WTC11 (cell line): ENCODE results near the gene JADE3. TPM values are rescaled to one million over a fixed set of nuclear protein-coding genes. Genes with fewer than 3 reads are reported as not detected.

ENCODE experiments used
- ATAC-seq: fragments of 200-7000 bp; cut with Tn5 transposase; 2 replicates; pipeline ENCODE4 v1.10.0; 2021; ENCODE audit warnings: mild to moderate bottlenecking, moderate library complexity
- CTCF ChIA-PET: fragments of 300-600 bp; sonication (Branson Sonifier 250); formaldehyde crosslinking; loops from one replicate; lab custom pipeline; 2021; ENCODE audit warnings: antibody characterized with exemption; lab: Charles Lee
- POLR2A ChIA-PET: fragments of 350-600 bp; sonication (Branson Sonifier 250); formaldehyde crosslinking; loops from one replicate; lab custom pipeline; 2021; ENCODE audit warnings: antibody characterized with exemption; lab: Charles Lee
- DNase-seq: peaks from one replicate; pipeline ENCODE4 v3.0.0; 2021; ENCODE audit warnings: low spot score
- H3K27ac Mint-ChIP-seq: 2 replicates; pipeline ENCODE4 v1.8.0; 2021; ENCODE audit warnings: mixed read lengths
- H3K27me3 Mint-ChIP-seq: 2 replicates; pipeline ENCODE4 v1.8.0; 2021; ENCODE audit warnings: low read depth, mild to moderate bottlenecking, moderate library complexity, mixed read lengths
- H3K36me3 Mint-ChIP-seq: 2 replicates; pipeline ENCODE4 v1.8.0; 2021; ENCODE audit warnings: mixed read lengths
- H3K4me1 Mint-ChIP-seq: 2 replicates; pipeline ENCODE4 v1.8.0; 2022; ENCODE audit warnings: mixed read lengths
- H3K4me3 Mint-ChIP-seq: 2 replicates; pipeline ENCODE4 v1.8.0; 2021; ENCODE audit warnings: mild to moderate bottlenecking, moderate library complexity, mixed read lengths
- H3K9me3 Mint-ChIP-seq: 2 replicates; pipeline ENCODE4 v1.8.0; 2021; ENCODE audit warnings: mixed read lengths
- ARID4B ChIP-seq: sonication (generic); formaldehyde crosslinking; IDR thresholded peaks from 2 replicates; pipeline ENCODE4 v1.8.0; 2023; ENCODE audit warnings: missing genetic modification reagents, mild to moderate bottlenecking, borderline replicate concordance
- CDX4 ChIP-seq: fragments of 250-450 bp; sonication (Bioruptor Pico); IDR thresholded peaks from 2 replicates; pipeline ENCODE4 v1.9.0; 2021; ENCODE audit warnings: moderate library complexity, mild to moderate bottlenecking, inconsistent platforms, borderline replicate concordance
- E2F1 ChIP-seq: sonication (generic); formaldehyde crosslinking; IDR thresholded peaks from 2 replicates; pipeline ENCODE4 v1.8.0; 2022; ENCODE audit warnings: mild to moderate bottlenecking, missing genetic modification reagents
- ETV6 ChIP-seq: sonication (generic); formaldehyde crosslinking; IDR thresholded peaks from 2 replicates; pipeline ENCODE4 v1.8.1; 2022; ENCODE audit warnings: mild to moderate bottlenecking, missing genetic modification reagents
- FOXK1 ChIP-seq: sonication (generic); formaldehyde crosslinking; IDR thresholded peaks from 2 replicates; pipeline ENCODE4 v1.8.0; 2022; ENCODE audit warnings: mild to moderate bottlenecking, moderate library complexity, missing genetic modification reagents
- JUN ChIP-seq: sonication (generic); formaldehyde crosslinking; IDR thresholded peaks from 2 replicates; pipeline ENCODE4 v1.8.0; 2023; ENCODE audit warnings: mild to moderate bottlenecking, missing genetic modification reagents
- OVOL2 ChIP-seq: fragments of 250-450 bp; sonication (Bioruptor Pico); IDR thresholded peaks from 2 replicates; pipeline ENCODE4 v1.9.0; 2021; ENCODE audit warnings: mild to moderate bottlenecking, borderline replicate concordance
- PREB ChIP-seq: sonication (generic); formaldehyde crosslinking; IDR thresholded peaks from 2 replicates; pipeline ENCODE4 v1.8.1; 2022; ENCODE audit warnings: mild to moderate bottlenecking, missing genetic modification reagents, moderate library complexity, borderline replicate concordance
- SP1 ChIP-seq: sonication (generic); formaldehyde crosslinking; conservative IDR thresholded peaks from 2 replicates; pipeline ENCODE4 v1.8.1; 2022; ENCODE audit warnings: missing genetic modification reagents
- ZBTB21 ChIP-seq: sonication (generic); formaldehyde crosslinking; IDR thresholded peaks from 2 replicates; pipeline ENCODE4 v1.8.1; 2023; ENCODE audit warnings: mild to moderate bottlenecking, missing genetic modification reagents, borderline replicate concordance
- ZNF396 ChIP-seq: fragments of 250-450 bp; sonication (Bioruptor Pico); IDR thresholded peaks from 2 replicates; pipeline ENCODE4 v1.8.0; 2021; ENCODE audit warnings: mild to moderate bottlenecking, moderate library complexity, borderline replicate concordance
- ZNF512 ChIP-seq: sonication (generic); formaldehyde crosslinking; IDR thresholded peaks from 2 replicates; pipeline ENCODE4 v1.8.1; 2022; ENCODE audit warnings: missing genetic modification reagents, borderline replicate concordance
- ZNF532 ChIP-seq: fragments of 250-450 bp; sonication (Bioruptor Pico); IDR thresholded peaks from 2 replicates; pipeline ENCODE4 v1.9.0; 2021; ENCODE audit warnings: mild to moderate bottlenecking, borderline replicate concordance
- total RNA-seq: library from RNA; stranded (reverse); gene quantifications from 3 replicates; pipeline ENCODE4 v1.2.3, GENCODE V29; 2021

JADE3 gene
- total RNA-seq, 1 experiment from 2014 or later: 19.2 TPM

- Mint-ChIP-seq H3K27me3 (no peaks in the 10 kb centered on the region), H3K4me1 (peaks cover 21% of the 10 kb centered on the region), H3K36me3 (no peaks in the 10 kb centered on the region; the same call in 1 of the 2 replicates), H3K4me3 (no peak overlapping the region), H3K27ac (no peak overlapping the region)
- ATAC-seq (no peak), DNase-seq (no peak)
- POLR2A ChIA-PET: no interaction called here
- CTCF ChIA-PET: no interaction called here
- no peak for TF ChIP-seq CDX4
- TF ChIP-seq ZNF512 (CRISPR knock-in tag): no peak
- no peak for TF ChIP-seq E2F1 (CRISPR knock-in tag)
- TF ChIP-seq ZBTB21: no peak
- no peak for TF ChIP-seq ARID4B
- TF ChIP-seq PREB (CRISPR knock-in tag): no peak
- no peak for TF ChIP-seq FOXK1 (CRISPR knock-in tag)
- TF ChIP-seq ETV6: no peak
- TF ChIP-seq OVOL2 (CRISPR knock-in tag): no peak
- no peak for TF ChIP-seq JUN (CRISPR knock-in tag)
- no peak for TF ChIP-seq ZNF532
- TF ChIP-seq, all 79 proteins: peak for 0
- H3K9me3 Mint-ChIP-seq: peaks cover 8% of the 10 kb centered on the region; the same call in 1 of the 2 replicates
Observed at GRCh38 chrX:46935295-46935694, 23.1 kb downstream of the JADE3 start.

- peaks cover 17% of the 10 kb centered on the region for H3K4me1 Mint-ChIP-seq
- CTCF ChIA-PET: no interaction called here
- no peaks in the 10 kb centered on the region for H3K27me3 Mint-ChIP-seq
- no peaks in the 10 kb centered on the region; the same call in 1 of the 2 replicates for H3K36me3 Mint-ChIP-seq
- peaks cover 8% of the 10 kb centered on the region; the same call in 1 of the 2 replicates for H3K9me3 Mint-ChIP-seq
- H3K27ac Mint-ChIP-seq: no peak overlapping the region
- POLR2A ChIA-PET: no interaction called here
- TF ChIP-seq SP1: no peak
- no peak for TF ChIP-seq ZNF396 (CRISPR knock-in tag)
- ATAC-seq (no peak), DNase-seq (no peak)
- H3K4me3 Mint-ChIP-seq: no peak overlapping the region
Observed at GRCh38 chrX:46938589-46938988, 26.4 kb downstream of the JADE3 start.
